HepG2 (cell line): ENCODE measurements around the gene CHL1. TPM values are rescaled to one million over a fixed set of nuclear protein-coding genes. Genes with fewer than 3 reads are reported as not detected.

Source experiments
- ASH2L ChIP-seq: fragments of 300-600, 200-600 bp; sonication (generic); IDR thresholded peaks from 2 replicates; pipeline ENCODE4 v1.7.0; 2017; ENCODE audit warnings: low read depth, mild to moderate bottlenecking, moderate library complexity, mixed read lengths, low read length; ENCODE audit not compliant: insufficient read length
- ATF1 ChIP-seq: IDR thresholded peaks from 2 replicates; pipeline ENCODE4 v1.6.1; 2016; ENCODE audit warnings: mild to moderate bottlenecking, control low read depth
- CEBPB ChIP-seq: IDR thresholded peaks from 2 replicates; pipeline ENCODE4 v1.6.1; 2011; ENCODE audit warnings: low read depth, low read length, improper control_type of control experiment, borderline replicate concordance
- EP300 ChIP-seq, 3 experiments: sonication (generic) in 1 of 3; formaldehyde crosslinking in 1 of 3; IDR thresholded peaks; 2 replicates each; pipeline versions ENCODE4 v1.5.1 to v1.6.1; 2011 to 2020; ENCODE audit warnings: low read depth in 2 of 3, low read length in 2 of 3, borderline replicate concordance in 1 of 3, improper control_type of control experiment in 1 of 3, mild to moderate bottlenecking in 1 of 3, missing genetic modification reagents in 1 of 3, moderate library complexity in 1 of 3
- ERF ChIP-seq: IDR thresholded peaks from 2 replicates; pipeline ENCODE4 v1.6.1; 2018; ENCODE audit warnings: missing biosample characterization, missing genetic modification reagents
- FOXK2 ChIP-seq: fragments of 450-650 bp; IDR thresholded peaks from 2 replicates; pipeline ENCODE4 v1.6.1; 2016
- GTF3A ChIP-seq: sonication (generic); formaldehyde crosslinking; conservative IDR thresholded peaks from 2 replicates; pipeline ENCODE4 v1.4.0; 2020; ENCODE audit warnings: mild to moderate bottlenecking, missing genetic modification reagents
- HMG20B ChIP-seq: conservative IDR thresholded peaks from 2 replicates; pipeline ENCODE4 v1.6.1; 2016; ENCODE audit warnings: missing genetic modification reagents, missing compliant biosample characterization
- MAFF ChIP-seq: IDR thresholded peaks from 2 replicates; pipeline ENCODE4 v1.6.1; 2011; ENCODE audit warnings: low read depth, low read length, improper control_type of control experiment
- NFIC ChIP-seq: IDR thresholded peaks from 2 replicates; pipeline ENCODE4 v1.6.1; 2012; ENCODE audit warnings: mild to moderate bottlenecking, low read length, inconsistent platforms
- NFKBIZ ChIP-seq: IDR thresholded peaks from 2 replicates; pipeline ENCODE4 v1.6.1; 2018; ENCODE audit warnings: missing genetic modification reagents, missing compliant biosample characterization
- REST ChIP-seq, 2 experiments: IDR thresholded peaks; 2 replicates each; pipeline ENCODE4 v1.6.1; 2011 to 2012; ENCODE audit warnings: low read length in 2 of 2, borderline replicate concordance in 1 of 2, low read depth in 1 of 2, mild to moderate bottlenecking in 1 of 2, moderate library complexity in 1 of 2
- RXRA ChIP-seq: sonication (generic); formaldehyde crosslinking; IDR thresholded peaks from 2 replicates; pipeline ENCODE4 v1.5.1; 2020; ENCODE audit warnings: missing genetic modification reagents
- SAP130 ChIP-seq: IDR thresholded peaks from 2 replicates; pipeline ENCODE4 v1.6.1; 2016; ENCODE audit warnings: low read depth
- SIX1 ChIP-seq: sonication (generic); formaldehyde crosslinking; IDR thresholded peaks from 2 replicates; pipeline ENCODE4 v1.4.0; 2020; ENCODE audit warnings: missing genetic modification reagents, borderline replicate concordance
- SMAD1 ChIP-seq: sonication (generic); formaldehyde crosslinking; IDR thresholded peaks from 2 replicates; pipeline ENCODE4 v1.4.0; 2020; ENCODE audit warnings: missing genetic modification reagents, low read depth, mild to moderate bottlenecking, borderline replicate concordance
- SMAD3 ChIP-seq: sonication (generic); formaldehyde crosslinking; IDR thresholded peaks from 2 replicates; pipeline ENCODE4 v1.4.0; 2020; ENCODE audit warnings: missing genetic modification reagents
- SMARCC2 ChIP-seq: fragments of 450-650 bp; IDR thresholded peaks from 2 replicates; pipeline ENCODE4 v1.6.1; 2017; ENCODE audit warnings: antibody characterized with exemption, mild to moderate bottlenecking
- TCF7 ChIP-seq: sonication (generic); IDR thresholded peaks from 2 replicates; pipeline ENCODE4 v1.6.1; 2016; ENCODE audit warnings: antibody characterized with exemption, low read depth
- TRIM24 ChIP-seq: sonication (generic); formaldehyde crosslinking; IDR thresholded peaks from 2 replicates; pipeline ENCODE4 v1.8.0; 2022; ENCODE audit warnings: mild to moderate bottlenecking, missing genetic modification reagents
- ZBTB20 ChIP-seq: sonication (generic); formaldehyde crosslinking; IDR thresholded peaks from 2 replicates; pipeline ENCODE4 v1.8.1; 2023; ENCODE audit warnings: missing genetic modification reagents, low read depth, mild to moderate bottlenecking, borderline replicate concordance
- ZFY ChIP-seq: sonication (generic); formaldehyde crosslinking; IDR thresholded peaks from 2 replicates; pipeline ENCODE4 v1.4.0; 2020; ENCODE audit warnings: missing genetic modification reagents
- ZNF331 ChIP-seq: sonication (generic); formaldehyde crosslinking; IDR thresholded peaks from 2 replicates; pipeline ENCODE4 v1.4.0; 2020; ENCODE audit warnings: missing genetic modification reagents
- ZNF792 ChIP-seq: IDR thresholded peaks from 2 replicates; pipeline ENCODE4 v1.6.1; 2016
- ZNF878 ChIP-seq: sonication (generic); formaldehyde crosslinking; IDR thresholded peaks from 2 replicates; pipeline ENCODE4 v1.8.1; 2023; ENCODE audit warnings: mild to moderate bottlenecking, missing genetic modification reagents, moderate library complexity
- ZSCAN21 ChIP-seq: sonication (generic); formaldehyde crosslinking; IDR thresholded peaks from 2 replicates; pipeline ENCODE4 v1.8.0; 2022; ENCODE audit warnings: mild to moderate bottlenecking, missing genetic modification reagents, moderate library complexity, borderline replicate concordance
- polyA plus RNA-seq, 8 experiments: library from polyadenylated mRNA; depleted of rRNA in 3 of 8; stranded (reverse) in 7 of 8; unstranded in 1 of 8; fragments of >200 nt; fragmentation: Illumina TruSeq in 4 of 8; extraction: Trizol in 4 of 8; gene quantifications; 2 replicates each; pipeline versions ENCODE4 v1.2.1 to v1.2.3, GENCODE V29; 2011 to 2016; ENCODE audit warnings: low read depth in 4 of 8, missing spikeins in 1 of 8, mixed read lengths in 1 of 8; ENCODE audit not compliant: insufficient read depth in 1 of 8
- total RNA-seq, 5 experiments: library from RNA; depleted of rRNA; stranded (reverse); fragments of >200 nt; fragmentation: Illumina TruSeq; extraction: Trizol; gene quantifications; 2 replicates each; pipeline ENCODE4 v1.2.3, GENCODE V29; 2016; ENCODE audit warnings: low read depth in 1 of 5
- TF ChIP-seq, protein P1 (sequence below): sonication (generic); formaldehyde crosslinking; IDR thresholded peaks from 2 replicates; pipeline ENCODE4 v1.8.1; 2023; ENCODE audit warnings: mild to moderate bottlenecking, moderate library complexity, missing genetic modification reagents

Gene CHL1
- total and polyA plus RNA-seq, 2 of the 13 experiments (the other 11 are each of a cell fraction or from before 2014, with no cell fraction given), result not detected

- TF ChIP-seq ZNF331 (CRISPR knock-in tag) (peak; percentile 95), RXRA (no peak; the same call in 1 of the 2 replicates), HMG20B (CRISPR knock-in tag) (peak; percentile 88; the same call in 1 of the 2 replicates), FOXK2 (peak; percentile 27), NFKBIZ (CRISPR knock-in tag) (peak; percentile 94; the same call in 1 of the 2 replicates), ZBTB20 (CRISPR knock-in tag) (peak; percentile 67; the same call in 1 of the 2 replicates), ZNF792 (peak; percentile 88), TCF7 (peak; percentile 98), ASH2L (peak; percentile 80), SAP130 (CRISPR knock-in tag) (peak; percentile 81), ZNF878 (CRISPR knock-in tag) (peak; percentile 92; the same call in 1 of the 2 replicates), GTF3A (CRISPR knock-in tag) (no peak), SMARCC2 (peak; percentile 76; the same call in 1 of the 2 replicates), ZFY (CRISPR knock-in tag) (no peak), REST (IDR thresholded peaks at IDR 0.05; ENCODE audit: borderline replicate concordance in 1 of 2, low read depth in 1 of 2, low read length in 2 of 2) (peak in 1 of 2 experiments; percentile 65; a peak in 1 of 4 replicates), SIX1 (CRISPR knock-in tag) (peak; percentile 88; the same call in 1 of the 2 replicates), ERF (peak; percentile 99), TRIM24 (CRISPR knock-in tag) (peak; percentile 82; the same call in 1 of the 2 replicates), NFIC (peak; percentile 96), ATF1 (peak; percentile 87), SMAD1 (no peak), CEBPB (peak; percentile 99), MAFF (peak; percentile 8; the same call in 1 of the 2 replicates), EP300 (IDR thresholded peaks at IDR 0.05; ENCODE audit: low read depth in 2 of 2, low read length in 2 of 2) (peak; percentile 88 to 97; a peak in 3 of 4 replicates), EP300 (CRISPR knock-in tag; IDR thresholded peaks at IDR 0.05; ENCODE audit: borderline replicate concordance) (peak; percentile 97), SMAD3 (CRISPR knock-in tag) (peak; percentile 98), ZSCAN21 (0 out of 2 replicates have a peak, but pooled peaks have one; percentile 57)
- TF ChIP-seq, protein P1, sequence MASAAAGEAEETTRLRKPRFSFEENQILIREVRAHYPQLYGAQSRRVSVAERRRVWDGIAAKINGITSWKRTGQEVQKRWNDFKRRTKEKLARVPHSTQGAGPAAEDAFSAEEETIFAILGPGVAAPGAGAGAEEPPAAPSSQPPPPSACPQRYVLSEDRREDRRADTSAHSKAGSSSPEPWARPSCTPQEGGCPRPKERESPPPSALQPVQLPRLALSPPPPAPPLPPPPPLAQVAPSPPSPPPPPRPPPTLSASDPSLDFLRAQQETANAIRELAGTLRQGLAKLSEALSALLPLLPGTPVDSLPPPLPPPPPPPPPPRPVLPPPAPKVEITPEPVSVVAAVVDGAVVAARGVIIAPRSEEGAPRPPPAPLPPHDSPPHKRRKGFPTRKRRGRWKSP (CRISPR knock-in tag), result peak; percentile 16; the same call in 1 of the 2 replicates
Observed at GRCh38 chr3:264394-265156, 68.0 kb downstream of the CHL1 start (continued).
